Renal pelvis (tissue), 4 donors: ENCODE data around the gene MED27. TPM values are rescaled to one million over a fixed set of nuclear protein-coding genes. Genes with fewer than 3 reads are reported as not detected.

Experiments
- DNase-seq: peaks from one replicate; pipeline ENCODE4 v3.0.0-alpha.2; 2013
- polyA plus RNA-seq, 3 donors: library from polyadenylated mRNA; unstranded; fragments of 120-200 nt; gene quantifications; one replicate each; pipeline ENCODE4 v1.2.1, GENCODE V29; 2013; ENCODE audit not compliant: insufficient read length in 3 of 3

MED27 gene
- polyA plus RNA-seq, 3 donors = 20.9 to 24.7 (median 21.3) TPM

GRCh38 chr9:131864531-131864930 lies 215.1 kb downstream of the MED27 start:
- DNase-seq = no peak

GRCh38 chr9:131863306-131863896 lies 216.3 kb downstream of the MED27 start:
- no peak for DNase-seq

- DNase-seq = no peak
Measured at GRCh38 chr9:131862261-131862660, 217.4 kb downstream of the MED27 start.

- DNase-seq = no peak
Measured at GRCh38 chr9:131860430-131860829, 219.2 kb downstream of the MED27 start.

DNA sequence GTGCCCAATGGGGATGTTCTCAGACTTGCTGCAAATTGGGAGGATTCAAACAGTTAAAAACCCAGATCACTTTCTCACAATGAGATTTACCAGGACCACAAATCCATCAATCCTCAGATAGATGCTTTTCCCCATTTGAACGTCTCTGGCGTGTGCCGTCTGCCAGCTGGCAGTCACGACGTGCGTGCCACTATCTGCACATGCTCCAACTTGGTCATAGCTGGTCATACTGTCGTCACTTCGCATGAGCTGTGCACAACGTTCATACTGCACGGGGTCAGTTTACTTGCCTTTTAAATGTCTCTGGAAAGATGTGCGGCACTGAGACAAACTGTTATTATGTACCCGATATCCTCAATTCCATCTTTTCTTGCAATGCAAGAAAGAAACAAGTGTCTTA lies 221.5 kb downstream of the MED27 start:
- no peak for DNase-seq

DNA sequence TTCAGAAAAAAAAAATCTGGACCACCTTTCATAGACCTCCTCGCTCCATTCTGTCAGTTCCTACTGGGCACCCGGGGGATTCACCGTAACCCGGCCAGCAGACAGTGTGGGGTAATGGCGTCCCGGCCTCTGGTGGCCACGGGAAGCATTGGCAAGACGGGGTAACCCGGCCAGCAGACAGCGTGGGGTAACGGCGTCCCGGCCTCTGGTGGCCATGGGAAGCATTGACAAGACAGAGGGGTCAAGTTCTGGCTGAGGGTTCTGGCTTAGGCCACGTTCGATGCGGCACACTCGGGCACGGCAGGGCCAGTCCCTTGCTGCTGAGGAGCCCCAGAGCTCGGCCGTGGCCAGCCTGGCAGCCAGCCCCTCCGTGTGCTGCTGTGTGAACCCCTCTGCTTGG lies 223.6 kb downstream of the MED27 start:
- DNase-seq = no peak

DNA sequence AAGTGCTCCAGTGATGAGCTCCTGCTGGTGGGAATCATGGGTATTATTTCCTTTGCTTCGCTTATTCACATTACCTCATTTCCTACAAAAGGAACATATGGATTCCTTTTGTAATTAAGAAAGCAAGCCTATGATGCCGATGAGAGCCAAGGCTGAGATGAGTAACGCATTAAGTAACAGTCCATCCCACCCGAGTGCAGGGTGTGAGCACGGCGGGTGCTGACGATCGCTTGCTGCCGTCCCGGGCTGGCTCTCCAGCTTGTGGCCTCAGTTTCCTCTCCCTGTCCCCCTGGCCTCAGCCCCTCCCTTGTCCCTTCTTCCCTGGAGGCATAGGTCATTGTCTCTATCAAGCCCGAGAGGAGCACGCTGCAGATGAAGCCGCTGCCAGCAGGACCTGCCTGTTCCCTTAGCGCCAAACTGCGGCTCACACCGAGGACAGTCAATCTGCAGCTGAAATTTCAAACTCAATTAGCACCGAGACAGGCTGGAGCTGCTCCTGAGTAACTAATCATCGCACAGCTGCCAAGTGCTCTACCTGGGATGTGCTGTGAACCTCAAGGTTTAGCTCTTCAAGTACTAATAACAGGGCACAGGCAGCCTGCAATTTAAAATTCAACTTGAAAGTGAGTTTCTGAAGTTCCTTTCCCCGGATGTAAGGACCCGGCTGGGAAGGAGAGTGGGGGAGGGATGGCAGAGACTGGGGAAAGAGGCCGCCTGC lies 224.6 kb downstream of the MED27 start:
- no peak for DNase-seq

GRCh38 chr9:131854334-131854733 lies 225.3 kb downstream of the MED27 start:
- no peak for DNase-seq

GRCh38 chr9:131853434-131853833 lies 226.2 kb downstream of the MED27 start:
- no peak for DNase-seq

- DNase-seq = no peak
Measured at GRCh38 chr9:131851414-131851813, 228.3 kb downstream of the MED27 start.

DNA sequence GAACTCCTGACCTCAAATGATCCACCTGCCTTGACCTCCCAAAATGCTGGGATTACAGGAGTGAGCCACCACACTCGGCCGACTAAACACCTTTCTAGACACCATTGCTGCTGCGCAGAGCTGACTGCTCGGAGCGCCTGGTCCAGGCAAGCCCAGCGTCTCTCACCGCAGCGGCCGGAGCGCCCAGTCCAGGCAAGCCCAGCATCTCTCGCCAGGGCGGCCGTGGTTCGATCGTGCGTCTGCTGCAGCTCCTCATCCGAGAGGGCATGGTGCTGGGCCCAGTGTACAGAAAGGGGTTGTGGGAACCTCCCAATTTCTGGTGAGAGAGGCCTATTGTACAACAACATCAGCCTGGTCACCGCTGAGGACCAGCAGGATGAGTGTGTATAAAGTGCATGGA lies 230.3 kb downstream of the MED27 start:
- no peak for DNase-seq

DNA sequence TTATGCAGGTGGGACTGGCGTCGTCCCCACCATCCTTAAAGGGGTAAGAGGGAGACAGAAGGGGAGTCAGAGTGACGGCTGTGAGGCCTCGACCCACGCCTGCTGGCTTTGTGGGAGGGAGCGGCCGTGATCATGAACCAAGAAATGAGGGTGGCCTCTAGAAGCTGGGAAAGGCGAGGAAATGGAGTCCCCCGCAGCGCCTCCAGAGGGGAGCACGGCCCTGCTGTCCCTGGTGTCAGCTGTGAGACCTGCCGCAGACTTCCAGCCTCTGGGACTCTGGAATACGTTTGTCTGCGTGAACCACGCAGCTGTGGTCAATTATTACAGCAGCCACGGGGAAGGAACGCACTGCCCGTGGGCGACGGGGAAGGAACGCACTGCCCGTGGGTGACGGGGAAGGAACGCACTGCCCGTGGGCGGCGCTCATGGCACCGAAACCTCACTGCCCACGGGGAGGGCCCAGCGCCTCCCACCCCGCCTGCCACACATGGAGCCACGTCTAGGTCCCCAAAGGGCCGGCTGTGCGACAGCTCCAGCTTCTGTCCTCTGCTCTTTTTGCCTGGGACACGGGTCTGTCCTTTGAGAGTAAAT lies 231.0 kb downstream of the MED27 start:
- DNase-seq = no peak

GRCh38 chr9:131847665-131848354 lies 231.9 kb downstream of the MED27 start:
- no peak for DNase-seq

- no peak for DNase-seq
Measured at GRCh38 chr9:131845305-131846298, 234.1 kb downstream of the MED27 start.

GRCh38 chr9:131844745-131845118 lies 234.9 kb downstream of the MED27 start:
- DNase-seq = no peak

DNA sequence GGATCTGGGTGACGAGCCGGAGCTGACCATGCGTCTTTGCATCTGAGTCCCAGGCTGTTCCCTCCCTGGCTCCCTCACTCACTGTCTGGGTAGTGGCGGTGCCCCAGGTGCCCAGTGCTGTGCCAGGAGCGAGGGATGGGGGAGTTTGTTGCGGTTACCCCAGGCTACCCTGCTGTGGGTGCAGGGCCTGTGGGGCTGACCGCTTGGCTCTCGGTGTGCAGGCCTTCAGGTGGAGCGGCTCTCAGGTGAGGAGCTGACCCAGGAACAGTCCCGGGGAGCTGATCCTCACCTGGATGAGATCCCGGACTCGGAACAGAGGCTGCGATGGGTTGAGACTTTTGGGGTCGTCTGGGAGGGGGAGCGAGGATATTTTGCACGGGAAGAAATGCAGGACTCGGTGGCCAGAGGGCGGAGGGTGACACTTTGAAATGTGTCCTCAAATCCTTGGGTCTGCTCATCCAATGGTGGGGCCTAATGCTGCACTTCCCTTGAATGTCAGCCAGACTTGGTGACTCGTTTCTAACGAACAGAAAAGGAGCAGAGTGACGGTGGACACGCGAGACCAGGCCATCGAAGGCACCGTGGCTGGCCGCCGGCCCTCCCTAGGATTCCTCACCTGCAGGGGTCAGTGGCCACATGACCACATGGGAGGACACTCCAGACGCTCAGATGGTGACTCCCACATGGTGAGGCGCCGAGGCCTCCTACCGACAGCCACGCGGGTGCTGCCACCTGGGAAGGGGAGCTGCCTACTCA lies 235.5 kb downstream of the MED27 start:
- DNase-seq = no peak

- no peak for DNase-seq
Measured at GRCh38 chr9:131841765-131842318, 237.8 kb downstream of the MED27 start.

GRCh38 chr9:131840751-131841702 lies 238.6 kb downstream of the MED27 start:
- no peak for DNase-seq

GRCh38 chr9:131840220-131840619 lies 239.4 kb downstream of the MED27 start:
- DNase-seq = no peak
